ENCODE results near the gene DNAJC17.

The DNAJC17 gene

DNA sequence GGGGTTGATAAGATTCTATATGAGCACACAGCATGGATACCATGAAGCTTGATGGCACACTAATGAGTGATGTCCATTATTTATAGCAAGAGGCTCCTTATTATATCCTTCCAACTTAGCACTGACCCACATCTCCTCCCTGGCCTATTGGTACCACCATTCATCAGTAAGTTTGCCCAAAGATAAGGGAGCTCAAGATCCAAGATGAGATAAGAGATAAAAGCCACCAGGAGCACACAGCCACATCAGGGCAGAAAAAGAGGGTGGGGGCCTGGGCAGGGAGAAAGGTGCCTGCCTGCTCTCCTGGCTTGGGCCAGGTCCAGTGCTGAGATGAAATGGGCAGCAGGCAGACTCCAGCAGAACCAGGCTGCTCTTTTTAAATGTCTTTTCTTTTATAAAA, 25.6 kb upstream of the DNAJC17 start:
- DNase-seq (ENCODE audit: extremely low spot score) = no peak
- TF ChIP-seq, protein P1, sequence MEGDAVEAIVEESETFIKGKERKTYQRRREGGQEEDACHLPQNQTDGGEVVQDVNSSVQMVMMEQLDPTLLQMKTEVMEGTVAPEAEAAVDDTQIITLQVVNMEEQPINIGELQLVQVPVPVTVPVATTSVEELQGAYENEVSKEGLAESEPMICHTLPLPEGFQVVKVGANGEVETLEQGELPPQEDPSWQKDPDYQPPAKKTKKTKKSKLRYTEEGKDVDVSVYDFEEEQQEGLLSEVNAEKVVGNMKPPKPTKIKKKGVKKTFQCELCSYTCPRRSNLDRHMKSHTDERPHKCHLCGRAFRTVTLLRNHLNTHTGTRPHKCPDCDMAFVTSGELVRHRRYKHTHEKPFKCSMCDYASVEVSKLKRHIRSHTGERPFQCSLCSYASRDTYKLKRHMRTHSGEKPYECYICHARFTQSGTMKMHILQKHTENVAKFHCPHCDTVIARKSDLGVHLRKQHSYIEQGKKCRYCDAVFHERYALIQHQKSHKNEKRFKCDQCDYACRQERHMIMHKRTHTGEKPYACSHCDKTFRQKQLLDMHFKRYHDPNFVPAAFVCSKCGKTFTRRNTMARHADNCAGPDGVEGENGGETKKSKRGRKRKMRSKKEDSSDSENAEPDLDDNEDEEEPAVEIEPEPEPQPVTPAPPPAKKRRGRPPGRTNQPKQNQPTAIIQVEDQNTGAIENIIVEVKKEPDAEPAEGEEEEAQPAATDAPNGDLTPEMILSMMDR (IDR thresholded peaks at IDR 0.05; ENCODE audit: control extremely low read depth, extremely low read depth, low read depth, missing control alignments) = no peak
- ChIA-PET CTCF (interaction anchor here (1.2 to 2.0 kb wide), 2 partner anchors 25 to 61 kb away, joined by 4 to 11 read pairs; partner anchors contain the start of gene VPS18), POLR2A (interaction anchor here (0.6 kb wide), 1 partner anchor 12 kb away, joined by 4 read pairs; no protein-coding TSS in a partner anchor)

DNA sequence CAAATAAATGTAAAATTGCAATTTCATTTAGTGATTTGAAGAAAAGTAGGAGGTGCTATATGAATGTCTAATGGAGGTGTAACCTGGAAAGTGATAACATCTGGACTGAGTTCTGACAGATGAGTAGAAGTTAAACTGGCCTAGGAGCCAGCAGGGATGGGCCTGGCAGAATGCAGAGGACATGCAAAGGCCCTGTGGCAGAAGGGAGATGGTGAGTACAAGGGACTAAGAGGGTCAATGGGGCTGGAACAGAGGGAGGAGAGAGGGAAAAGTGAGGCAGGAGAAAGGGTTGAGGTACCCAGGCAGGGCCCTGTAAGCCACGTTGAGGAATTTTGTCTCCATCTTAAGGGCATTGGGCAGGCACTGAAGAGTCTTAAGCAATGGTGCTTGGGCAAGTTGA, 24.6 kb upstream of the DNAJC17 start:
- POLR2A ChIA-PET = no interaction called here
- CTCF ChIA-PET = interaction anchor here (1.2 to 2.0 kb wide), 2 partner anchors 26 to 62 kb away, joined by 4 to 11 read pairs; partner anchors contain the start of gene VPS18
- DNase-seq (ENCODE audit: extremely low spot score) = no peak
- TF ChIP-seq, protein P1 (IDR thresholded peaks at IDR 0.05; ENCODE audit: control extremely low read depth, extremely low read depth, low read depth, missing control alignments) = no peak

DNA sequence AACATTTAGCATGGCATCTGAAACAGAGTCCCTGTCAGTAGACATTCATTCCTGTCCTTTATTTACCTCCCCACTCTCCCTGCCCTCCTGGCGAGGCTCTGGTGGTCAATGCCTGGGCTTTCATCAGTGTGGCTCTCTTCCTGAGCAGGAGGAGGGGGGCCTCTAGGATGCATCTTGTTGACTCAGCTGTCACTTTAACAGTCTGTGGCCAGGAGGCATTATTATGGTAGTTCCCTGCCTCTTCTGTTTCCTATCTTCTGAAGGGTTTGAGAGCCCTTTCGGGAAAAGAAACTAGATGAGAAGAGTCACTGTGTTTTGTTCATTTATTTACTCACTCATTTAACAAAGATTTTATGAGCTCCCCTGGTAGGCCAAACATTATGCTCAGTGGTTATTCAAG, 23.6 kb upstream of the DNAJC17 start:
- no peak for DNase-seq (ENCODE audit: extremely low spot score)
- ChIA-PET CTCF (interaction anchor here (0.6 kb wide), 1 partner anchor 15 kb away, joined by 3 read pairs; no protein-coding TSS in a partner anchor), POLR2A (interaction anchor here (0.6 kb wide), 1 partner anchor 12 kb away, joined by 3 read pairs; no protein-coding TSS in a partner anchor)
- TF ChIP-seq, protein P1 (IDR thresholded peaks at IDR 0.05; ENCODE audit: control extremely low read depth, extremely low read depth, low read depth, missing control alignments) = no peak

DNA sequence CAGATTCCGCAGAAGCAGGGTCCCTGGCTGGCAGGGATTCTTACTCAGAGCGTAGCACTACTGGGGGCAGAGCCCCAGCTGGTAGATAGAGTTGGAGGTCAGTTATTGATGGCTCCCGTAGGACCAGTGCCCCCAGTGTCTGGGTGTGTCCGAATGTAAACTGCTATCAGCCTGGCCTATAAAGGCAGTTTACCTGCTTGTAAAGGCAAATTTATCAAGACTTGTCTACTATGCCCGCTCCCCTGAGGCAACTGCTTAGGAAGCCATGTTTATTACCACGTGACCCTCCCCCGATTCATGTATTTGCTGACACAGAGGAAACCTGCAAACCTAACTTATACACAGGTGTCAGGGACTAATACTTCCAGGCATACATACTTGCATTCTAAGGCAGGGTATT, 21.8 kb upstream of the DNAJC17 start:
- ChIA-PET CTCF (interaction anchor here (1.3 to 2.3 kb wide), 3 partner anchors 10 to 66 kb away, joined by 3 to 8 read pairs (median 5); partner anchors contain the start of gene VPS18), POLR2A (no interaction called here)
- TF ChIP-seq, protein P1 (IDR thresholded peaks at IDR 0.05; ENCODE audit: control extremely low read depth, extremely low read depth, low read depth, missing control alignments) = no peak
- DNase-seq (ENCODE audit: extremely low spot score) = no peak

DNA sequence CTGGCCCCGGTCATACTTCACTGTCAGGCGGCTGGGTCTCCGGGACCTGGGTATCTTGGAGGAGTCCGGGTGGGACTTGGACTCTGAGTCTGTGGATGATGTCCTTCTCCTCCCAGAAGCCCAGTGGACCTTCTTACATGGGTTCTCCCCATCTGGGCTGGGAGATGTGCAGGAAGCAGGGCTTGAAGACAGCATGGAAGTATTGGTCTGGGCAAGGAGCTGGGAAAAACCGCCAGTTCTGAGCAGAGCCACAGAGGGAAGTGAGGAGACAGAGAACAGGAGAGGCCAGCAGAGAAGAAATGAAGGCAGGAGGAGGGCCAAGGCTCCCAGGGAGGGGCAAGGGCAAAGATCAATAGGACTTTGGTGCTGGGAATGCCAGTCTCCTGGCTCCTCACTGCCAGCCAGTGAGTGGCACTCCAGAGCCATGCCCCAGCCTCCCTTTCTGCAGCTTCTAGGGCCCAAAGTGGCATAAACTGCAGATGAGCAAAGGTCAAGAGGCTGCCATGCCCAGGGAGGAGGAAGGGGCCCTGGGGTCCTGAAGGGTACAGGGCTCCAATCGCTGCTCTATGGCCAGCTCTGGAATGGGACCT, 21.3 kb upstream of the DNAJC17 start, which contains the start of gene PPP1R14D:
TSS of gene PPP1R14D (minus strand) at position 262 of the 590 bp plus-strand sequence. CDS start at position 195, 67 bp downstream.
- DNase-seq (ENCODE audit: extremely low spot score) = no peak
- ChIA-PET CTCF (interaction anchor here (0.7 to 2.3 kb wide), 7 partner anchors 9 to 66 kb away, joined by 3 to 8 read pairs (median 4); partner anchors contain the start of genes SPINT1 and VPS18), POLR2A (interaction anchor here (0.6 kb wide), 1 partner anchor 26 kb away, joined by 8 read pairs; no protein-coding TSS in a partner anchor)
- TF ChIP-seq, protein P1 (IDR thresholded peaks at IDR 0.05; ENCODE audit: control extremely low read depth, extremely low read depth, low read depth, missing control alignments) = no peak

DNA sequence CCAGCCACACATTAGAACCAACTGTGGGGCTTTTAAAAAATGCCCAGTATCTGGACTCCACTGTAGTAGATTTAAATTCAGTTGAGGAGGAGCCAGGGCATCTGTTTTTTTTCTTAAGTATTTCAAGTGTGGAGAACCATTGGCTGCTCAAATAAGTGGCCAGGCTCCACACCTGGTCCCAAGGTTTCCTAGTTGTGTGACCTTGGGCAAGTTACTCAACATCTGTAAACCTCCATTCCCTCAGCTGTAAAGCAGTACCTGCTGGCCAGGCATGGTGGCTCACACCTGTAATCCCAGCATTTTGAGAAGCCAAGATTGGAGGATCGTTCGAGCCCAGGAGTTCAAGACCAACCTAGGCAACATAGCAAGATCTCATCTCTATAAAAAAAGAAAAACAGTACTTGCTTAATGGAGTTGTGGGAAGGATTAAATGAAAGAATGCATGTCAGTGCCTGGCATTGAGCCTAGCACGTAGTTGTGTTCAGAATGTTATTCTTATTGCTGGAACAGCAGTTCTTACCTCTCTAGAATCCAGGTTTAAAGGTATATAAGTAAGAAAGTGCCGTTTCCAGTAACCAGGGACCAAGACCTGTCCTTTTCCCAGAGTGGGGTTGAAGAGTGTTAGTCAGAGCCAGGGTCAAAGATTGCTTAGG, 19.3 kb upstream of the DNAJC17 start:
- POLR2A ChIA-PET = no interaction called here
- DNase-seq (ENCODE audit: extremely low spot score) = no peak
- CTCF ChIA-PET = interaction anchor here (1.5 kb wide), 1 partner anchor 43 kb away, joined by 4 read pairs; no protein-coding TSS in a partner anchor
- TF ChIP-seq, protein P1 (IDR thresholded peaks at IDR 0.05; ENCODE audit: control extremely low read depth, extremely low read depth, low read depth, missing control alignments) = no peak

All from GM10248 (cell line).